Caco-2 (cell line): ENCODE measurements around the gene PPP2R5D. TPM values are rescaled to one million over a fixed set of nuclear protein-coding genes. Genes with fewer than 3 reads are reported as not detected.

Source experiments
- total RNA-seq: library from RNA; stranded (reverse); gene quantifications from 2 replicates; pipeline ENCODE4 v1.2.3, GENCODE V29; 2022

The PPP2R5D gene
- total RNA-seq, 1 experiment from 2014 or later: 45.0 TPM

Other genes starting within 250 kb of the PPP2R5D start
- gene TBCC, start 238.5 kb upstream of the PPP2R5D start, total RNA-seq: 17.0 and 20.4 TPM in 2 replicates
- gene BICRAL, start 202.5 kb upstream of the PPP2R5D start, total RNA-seq: 5.0 and 5.3 TPM in 2 replicates
- gene RPL7L1, start 105.0 kb upstream of the PPP2R5D start, total RNA-seq: 103 and 110 TPM in 2 replicates
- not detected in 2 replicates for gene PTCRA, start 68.5 kb upstream of the PPP2R5D start, total RNA-seq
- 49.2 and 56.1 TPM in 2 replicates for gene CNPY3, start 55.1 kb upstream of the PPP2R5D start, total RNA-seq
- gene GNMT, start 23.8 kb upstream of the PPP2R5D start, total RNA-seq: not detected in 2 replicates
- gene PEX6, start 5.4 kb upstream of the PPP2R5D start, total RNA-seq: 6.9 and 8.2 TPM in 2 replicates
- gene MEA1, start 29.4 kb downstream of the PPP2R5D start, total RNA-seq: 60.3 and 62.3 TPM in 2 replicates
- 62.9 and 66.8 TPM in 2 replicates for gene KLHDC3, start 29.7 kb downstream of the PPP2R5D start, total RNA-seq
- gene RRP36, start 37.1 kb downstream of the PPP2R5D start, total RNA-seq: 71.0 and 74.9 TPM in 2 replicates
- 25.3 and 26.7 TPM in 2 replicates for gene CUL7, start 69.3 kb downstream of the PPP2R5D start, total RNA-seq
- gene MRPL2, start 74.9 kb downstream of the PPP2R5D start, total RNA-seq: 123 and 124 TPM in 2 replicates
- gene KLC4, start 75.1 kb downstream of the PPP2R5D start, total RNA-seq: 47.7 and 52.7 TPM in 2 replicates
- gene PTK7, start 91.7 kb downstream of the PPP2R5D start, total RNA-seq: 175 and 180 TPM in 2 replicates
- 31.3 and 32.1 TPM in 2 replicates for gene SRF, start 186.7 kb downstream of the PPP2R5D start, total RNA-seq
- gene CUL9, start 197.6 kb downstream of the PPP2R5D start, total RNA-seq: 16.7 and 16.8 TPM in 2 replicates
- gene DNPH1, start 244.9 kb downstream of the PPP2R5D start, total RNA-seq: 56.1 and 62.6 TPM in 2 replicates